Activated naive CD4-positive, alpha-beta T cell treated with anti-CD3 and anti-CD28 coated beads, Interleukin-2, amount 10 ng/mL, durations not matched to agents 7 days and 5 days (primary cell): ENCODE measurements around the gene COL26A1.

Source experiments
- CTCF ChIA-PET: fragments of 350-600 bp; sonication (Branson Sonifier 250); formaldehyde crosslinking; loops from one replicate; lab custom pipeline; 2021; ENCODE audit warnings: antibody characterized with exemption; lab: Charles Lee
- DNase-seq: peaks from one replicate; pipeline ENCODE4 v3.0.0-alpha.2; 2020
- H3K27ac Mint-ChIP-seq: one replicate; pipeline ENCODE4 v1.8.0; 2021; ENCODE audit warnings: mild to moderate bottlenecking, moderate library complexity, mixed read lengths
- H3K27me3 Mint-ChIP-seq: one replicate; pipeline ENCODE4 v1.8.0; 2021; ENCODE audit warnings: mild to moderate bottlenecking, mixed read lengths
- H3K36me3 Mint-ChIP-seq: one replicate; pipeline ENCODE4 v1.8.0; 2021; ENCODE audit warnings: mixed read lengths
- H3K4me1 Mint-ChIP-seq: one replicate; pipeline ENCODE4 v1.8.0; 2021; ENCODE audit warnings: mixed read lengths
- H3K4me3 Mint-ChIP-seq: one replicate; pipeline ENCODE4 v1.8.0; 2021; ENCODE audit warnings: mild to moderate bottlenecking, moderate library complexity, mixed read lengths
- H3K9me3 Mint-ChIP-seq: one replicate; pipeline ENCODE4 v1.8.0; 2021; ENCODE audit warnings: mixed read lengths

Gene COL26A1

DNA sequence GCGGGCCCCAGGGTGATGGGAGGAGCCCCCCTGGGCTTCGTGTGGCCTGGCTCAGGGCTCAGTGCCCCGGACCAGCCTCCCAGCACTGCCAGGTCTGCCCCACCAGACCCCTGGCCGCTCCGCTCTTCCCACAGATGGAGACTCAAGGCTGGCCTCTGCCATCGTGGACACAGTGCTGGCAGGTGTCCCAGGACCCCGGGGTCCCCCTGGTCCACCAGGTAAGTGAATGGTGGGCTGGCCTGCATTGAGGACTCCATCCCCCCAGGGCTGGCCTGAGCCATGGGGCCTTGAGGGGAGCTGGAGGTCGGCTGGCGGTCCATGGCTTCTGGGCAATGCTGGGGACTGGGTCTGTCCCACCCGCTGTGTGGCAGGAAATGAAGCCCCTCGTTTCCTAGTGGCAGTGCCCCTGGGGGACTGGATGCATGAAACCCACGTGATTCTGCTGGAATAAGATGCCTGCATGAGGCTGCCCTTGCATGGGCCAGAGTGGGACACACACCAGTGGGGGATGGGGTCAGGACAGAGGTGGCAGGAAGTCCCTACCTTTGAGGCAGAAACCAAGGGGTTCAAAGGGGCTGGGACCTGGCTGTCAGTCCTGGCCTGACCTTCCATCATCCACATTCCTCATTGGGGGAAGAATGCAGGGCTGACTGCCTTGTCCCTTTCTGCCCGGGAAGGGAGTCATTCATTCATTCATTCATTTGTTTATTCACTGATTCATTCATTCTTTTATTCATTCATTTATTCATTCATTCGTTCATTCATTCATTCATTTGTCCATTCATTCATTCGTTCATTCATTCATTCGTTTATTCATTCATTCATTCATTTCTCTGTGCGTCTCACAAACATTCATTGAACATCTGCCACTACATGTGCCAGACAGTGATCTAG lies 184.6 kb downstream of the COL26A1 start:
- Mint-ChIP-seq H3K4me1 (no peaks in the 10 kb centered on the region), H3K9me3 (no peaks in the 10 kb centered on the region), H3K27ac (no peak overlapping the region), H3K27me3 (peaks cover 4% of the 10 kb centered on the region), H3K4me3 (no peak overlapping the region), H3K36me3 (no peaks in the 10 kb centered on the region)
- CTCF ChIA-PET, result no interaction called here
- no peak for DNase-seq

DNA sequence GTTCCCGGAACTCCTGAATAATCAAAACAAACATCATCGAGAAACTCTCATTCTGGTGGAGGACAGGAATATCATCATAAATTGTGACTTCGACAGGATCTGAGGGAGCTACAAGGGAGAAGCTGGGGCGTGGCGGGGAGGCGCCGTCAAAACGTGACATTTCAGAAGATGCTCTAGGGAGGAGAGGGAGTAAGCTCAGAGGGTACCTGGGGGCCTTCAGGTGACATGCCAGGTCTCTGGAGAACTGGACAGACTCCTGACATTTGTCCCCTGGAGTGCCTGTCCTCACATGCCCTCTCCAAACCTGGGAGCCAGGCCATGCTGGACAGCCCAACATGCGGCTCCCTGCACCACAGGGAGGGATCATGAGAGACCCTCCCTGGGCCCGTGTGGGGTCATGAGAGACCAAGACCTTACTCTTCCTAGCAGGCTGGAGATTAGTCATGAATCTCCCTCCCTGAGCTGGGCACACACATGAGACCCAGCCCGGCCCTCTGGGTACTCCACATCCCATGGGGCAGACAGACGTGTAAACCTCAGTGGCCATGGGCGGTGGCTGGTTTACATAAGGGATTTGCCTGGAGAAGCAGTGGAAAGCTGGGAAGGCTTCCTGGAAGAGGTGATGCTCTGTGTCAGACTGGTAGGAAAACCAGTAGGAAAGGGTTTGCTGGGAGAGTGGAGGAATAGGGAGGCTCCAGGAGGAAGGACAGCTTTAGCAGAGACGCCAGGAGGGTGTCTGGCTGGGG lies 185.4 kb downstream of the COL26A1 start:
- Mint-ChIP-seq H3K27me3 (no peaks in the 10 kb centered on the region), H3K9me3 (no peaks in the 10 kb centered on the region), H3K27ac (no peak overlapping the region), H3K4me3 (no peak overlapping the region), H3K36me3 (no peaks in the 10 kb centered on the region), H3K4me1 (no peaks in the 10 kb centered on the region)
- DNase-seq, result peak; percentile 5
- CTCF ChIA-PET, result no interaction called here

DNA sequence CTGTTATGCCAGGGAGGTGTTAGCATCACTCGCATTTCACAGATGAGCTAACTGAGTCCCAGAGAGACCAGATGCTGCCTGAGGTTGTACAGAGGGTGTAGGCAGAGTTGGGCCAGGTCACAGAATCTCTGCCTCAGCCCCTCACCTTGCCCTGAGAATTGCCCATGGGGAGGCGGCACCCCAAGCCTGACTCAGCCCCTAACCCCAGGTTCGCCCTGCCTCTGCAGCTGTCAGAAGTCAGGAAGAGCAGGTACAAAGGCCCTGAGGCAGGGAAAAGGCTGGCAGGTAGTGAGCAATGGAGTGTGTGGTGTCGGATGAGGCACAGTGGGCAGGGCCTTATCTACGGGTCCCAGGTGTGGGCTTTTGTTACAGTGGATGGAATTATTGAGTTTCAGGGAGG lies 187.1 kb downstream of the COL26A1 start:
- peak; percentile 5 for DNase-seq
- Mint-ChIP-seq H3K27me3 (peaks cover 4% of the 10 kb centered on the region), H3K36me3 (no peaks in the 10 kb centered on the region), H3K27ac (no peak overlapping the region), H3K9me3 (no peaks in the 10 kb centered on the region), H3K4me3 (no peak overlapping the region), H3K4me1 (no peaks in the 10 kb centered on the region)
- CTCF ChIA-PET, result no interaction called here

DNA sequence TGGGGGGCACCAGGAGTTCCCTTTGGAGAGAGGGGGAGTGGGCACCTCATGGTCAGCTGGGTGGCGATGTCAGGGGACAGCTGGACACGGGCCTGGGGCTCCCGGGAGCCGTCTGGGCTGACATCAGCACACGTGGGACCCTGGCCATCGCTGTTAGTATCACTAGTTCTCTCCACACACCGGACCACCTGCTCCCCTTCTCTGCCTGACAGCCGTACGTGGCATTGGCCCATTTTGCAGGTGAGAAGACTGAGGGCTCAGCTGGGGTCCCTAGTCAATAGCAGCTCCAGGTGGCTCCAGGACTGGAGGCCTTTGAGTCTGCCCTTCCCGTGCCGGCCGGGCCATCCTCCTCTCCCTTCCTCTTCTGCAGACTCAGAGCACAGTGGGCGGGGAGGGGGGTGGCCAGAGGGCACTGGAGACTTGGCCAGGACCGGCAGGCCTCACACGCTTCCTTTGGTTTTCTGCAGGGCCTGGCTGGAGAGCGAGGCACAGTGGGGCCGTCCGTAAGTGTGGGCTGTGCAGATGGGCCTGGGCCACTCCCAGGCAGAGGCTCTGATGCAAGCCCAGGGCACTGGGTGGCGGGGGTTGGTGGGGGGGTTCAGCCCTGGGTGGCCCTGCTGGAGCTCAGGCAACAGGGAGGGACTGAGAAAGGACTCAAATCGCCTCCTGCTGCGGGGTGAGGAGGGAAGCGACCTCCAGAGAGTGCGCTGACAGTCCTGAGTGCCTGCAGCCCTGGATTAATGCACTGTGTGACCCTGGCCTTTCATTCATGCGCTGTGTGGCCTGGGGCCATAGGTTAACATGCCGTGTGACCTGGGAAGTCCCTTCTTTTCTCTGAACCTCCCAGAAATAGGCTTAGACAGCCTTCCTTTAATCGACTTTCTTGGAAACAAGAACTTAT lies 188.2 kb downstream of the COL26A1 start:
- H3K4me3 Mint-ChIP-seq, result no peak overlapping the region
- H3K27me3 Mint-ChIP-seq, result peaks cover 4% of the 10 kb centered on the region
- CTCF ChIA-PET, result interaction anchor here (1.9 kb wide), 1 partner anchor 8 kb away, joined by 4 read pairs; no protein-coding TSS in a partner anchor
- H3K36me3 Mint-ChIP-seq, result no peaks in the 10 kb centered on the region
- no peaks in the 10 kb centered on the region for H3K9me3 Mint-ChIP-seq
- no peaks in the 10 kb centered on the region for H3K4me1 Mint-ChIP-seq
- no peak overlapping the region for H3K27ac Mint-ChIP-seq
- DNase-seq, result peak; percentile 11

DNA sequence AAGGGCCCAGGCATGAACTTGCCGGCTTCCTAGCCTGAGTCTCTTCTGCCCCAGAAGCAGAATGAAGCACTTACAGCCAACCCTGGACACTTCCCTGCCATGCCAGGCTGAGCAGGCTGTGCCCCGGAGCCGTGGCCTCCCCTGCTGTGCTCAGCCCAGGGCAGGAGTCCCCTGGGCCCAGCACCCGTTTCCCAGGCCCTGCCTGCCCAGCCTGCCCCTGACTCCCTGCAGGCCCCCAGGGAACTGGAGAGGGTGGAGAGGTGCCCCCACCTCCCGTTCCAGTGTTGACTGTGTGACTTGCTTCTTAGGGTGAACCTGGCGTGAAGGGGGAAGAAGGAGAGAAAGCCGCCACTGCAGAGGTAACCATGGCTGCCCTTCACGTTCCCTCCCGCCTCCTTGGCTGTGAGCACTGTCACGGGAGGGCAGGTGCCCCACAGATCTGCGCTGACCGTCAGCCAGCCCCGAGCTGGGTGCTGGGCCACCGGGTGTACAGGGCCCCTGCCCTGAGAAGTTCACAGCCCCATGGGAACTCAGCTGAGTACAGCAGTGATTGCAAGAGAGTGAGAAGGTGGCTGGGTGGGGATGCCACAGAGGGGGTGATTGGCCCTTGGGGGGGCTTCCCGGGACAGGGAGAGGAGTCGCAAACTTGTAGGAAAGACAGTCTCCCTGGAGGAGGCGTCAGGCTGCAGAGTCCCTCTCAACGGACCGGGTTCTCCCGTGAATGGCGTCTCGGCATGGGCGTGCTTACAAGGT lies 190.5 kb downstream of the COL26A1 start:
- Mint-ChIP-seq H3K36me3 (no peaks in the 10 kb centered on the region), H3K4me3 (no peak overlapping the region), H3K4me1 (no peaks in the 10 kb centered on the region), H3K27ac (no peak overlapping the region), H3K27me3 (peaks cover 4% of the 10 kb centered on the region), H3K9me3 (no peaks in the 10 kb centered on the region)
- DNase-seq, result peak; percentile 6
- CTCF ChIA-PET, result interaction anchor here (2.9 kb wide), 1 partner anchor 10 kb away, joined by 10 read pairs; no protein-coding TSS in a partner anchor

DNA sequence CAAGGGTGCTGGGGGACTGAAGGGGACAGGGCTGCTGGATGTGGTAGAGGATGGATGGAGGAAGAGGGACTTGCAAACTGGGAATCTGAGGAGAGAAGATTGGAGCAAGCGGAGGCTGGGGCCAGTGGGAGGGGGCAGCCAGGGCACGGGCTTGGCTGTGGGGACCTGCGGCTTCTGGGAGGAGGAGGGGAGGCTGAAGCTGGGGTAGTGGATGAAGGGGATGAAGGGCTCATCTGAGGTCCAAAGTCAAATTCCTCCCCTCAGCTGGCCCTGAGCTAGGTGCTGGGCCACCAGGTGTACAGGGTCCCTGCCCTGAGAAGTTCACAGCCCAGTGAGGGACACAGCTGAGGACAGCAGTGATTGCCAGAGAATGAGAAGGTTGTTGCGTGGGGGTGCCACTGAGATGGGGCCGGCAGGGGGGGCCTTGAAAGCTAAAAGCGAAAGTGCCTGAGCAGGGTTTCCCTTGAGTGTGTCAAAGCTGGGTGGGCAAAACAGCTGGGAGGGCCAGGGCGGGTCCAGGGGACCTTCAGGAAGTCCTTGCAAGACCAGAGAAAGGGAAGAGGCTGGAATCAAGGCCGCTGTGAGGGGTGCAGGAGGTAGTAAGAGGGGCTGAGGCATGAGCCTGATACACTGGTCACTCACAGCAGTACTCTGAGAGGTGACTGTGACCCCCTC lies 191.2 kb downstream of the COL26A1 start:
- Mint-ChIP-seq H3K27ac (no peak overlapping the region), H3K4me3 (no peak overlapping the region), H3K9me3 (no peaks in the 10 kb centered on the region), H3K4me1 (no peaks in the 10 kb centered on the region), H3K27me3 (peaks cover 4% of the 10 kb centered on the region), H3K36me3 (no peaks in the 10 kb centered on the region)
- CTCF ChIA-PET, result interaction anchor here (0.6 to 2.9 kb wide), 2 partner anchors 11 to 166 kb away, joined by 3 to 10 read pairs; no protein-coding TSS in a partner anchor
- DNase-seq, result peak; percentile 5

DNA sequence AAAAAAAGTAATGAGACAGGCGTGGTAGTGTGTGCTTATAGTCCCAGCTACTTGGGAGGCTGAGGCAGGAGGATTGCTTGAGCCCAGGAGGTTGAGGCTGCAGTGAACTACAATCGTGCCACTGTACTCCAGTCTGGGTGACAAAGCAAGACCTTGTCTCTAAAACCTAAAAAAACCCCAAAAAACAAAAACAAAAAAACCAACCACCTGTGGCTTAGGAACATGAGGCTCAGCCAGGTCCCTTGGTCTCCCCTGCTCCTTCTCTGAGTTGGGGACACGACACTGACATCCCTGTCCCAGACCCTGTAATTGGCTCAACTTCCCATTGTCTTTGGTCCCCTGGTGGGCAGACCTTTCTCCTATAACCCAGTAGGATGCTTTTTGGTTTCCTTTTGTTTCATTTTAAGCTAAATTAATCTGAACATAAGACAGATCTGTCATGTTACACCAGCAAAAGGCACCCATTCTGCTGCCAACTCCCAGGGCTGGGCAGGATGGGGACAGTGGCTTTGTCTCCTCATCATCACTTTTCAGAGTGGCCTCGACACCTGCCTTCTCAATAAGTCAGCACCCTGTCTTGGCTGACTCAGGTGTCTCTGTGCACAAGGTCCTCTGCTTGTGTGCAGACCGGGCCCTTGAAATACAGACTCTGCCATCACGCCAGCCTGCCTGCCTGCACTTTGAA lies 192.1 kb downstream of the COL26A1 start:
- Mint-ChIP-seq H3K4me1 (no peaks in the 10 kb centered on the region), H3K27ac (no peak overlapping the region), H3K9me3 (no peaks in the 10 kb centered on the region), H3K4me3 (no peak overlapping the region), H3K27me3 (peaks cover 4% of the 10 kb centered on the region), H3K36me3 (no peaks in the 10 kb centered on the region)
- CTCF ChIA-PET, result interaction anchor here (0.6 to 2.9 kb wide), 2 partner anchors 11 to 166 kb away, joined by 3 to 10 read pairs; no protein-coding TSS in a partner anchor
- DNase-seq, result peak; percentile 18

DNA sequence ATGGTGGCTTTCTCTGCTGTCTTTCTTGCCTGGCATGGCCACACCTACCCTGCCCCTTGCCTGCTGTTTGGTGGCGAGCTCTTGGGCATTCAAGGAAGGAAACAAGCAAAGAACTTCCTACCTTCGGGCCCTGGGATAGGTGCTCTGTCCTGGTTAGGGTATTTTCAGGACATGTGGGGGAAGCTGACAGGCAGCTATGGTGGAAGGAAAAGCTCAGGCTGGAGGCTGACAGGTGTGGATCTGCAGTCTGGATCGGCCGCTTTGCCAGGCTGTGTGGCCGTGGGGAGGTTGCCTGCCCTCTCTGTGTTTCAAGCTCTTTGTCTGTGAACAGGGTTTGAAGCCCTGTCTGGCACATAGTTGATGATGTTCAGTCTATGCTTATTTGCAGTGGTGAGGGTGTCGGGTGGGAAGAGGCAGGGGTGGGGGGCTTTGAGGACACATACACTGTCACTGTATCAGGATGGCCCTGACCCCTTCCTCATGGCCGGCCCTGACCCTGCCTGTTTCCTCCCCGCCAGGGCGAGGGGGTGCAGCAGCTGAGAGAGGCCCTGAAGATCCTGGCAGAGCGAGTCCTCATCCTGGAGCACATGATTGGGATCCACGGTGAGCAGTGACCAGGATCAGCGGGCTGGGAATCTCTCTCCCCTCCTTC lies 192.7 kb downstream of the COL26A1 start:
- H3K9me3 Mint-ChIP-seq, result no peaks in the 10 kb centered on the region
- H3K4me1 Mint-ChIP-seq, result no peaks in the 10 kb centered on the region
- peaks cover 4% of the 10 kb centered on the region for H3K27me3 Mint-ChIP-seq
- no peak for DNase-seq
- no peak overlapping the region for H3K27ac Mint-ChIP-seq
- H3K4me3 Mint-ChIP-seq, result no peak overlapping the region
- no peaks in the 10 kb centered on the region for H3K36me3 Mint-ChIP-seq
- CTCF ChIA-PET, result interaction anchor here (2.9 kb wide), 1 partner anchor 12 kb away, joined by 10 read pairs; no protein-coding TSS in a partner anchor

DNA sequence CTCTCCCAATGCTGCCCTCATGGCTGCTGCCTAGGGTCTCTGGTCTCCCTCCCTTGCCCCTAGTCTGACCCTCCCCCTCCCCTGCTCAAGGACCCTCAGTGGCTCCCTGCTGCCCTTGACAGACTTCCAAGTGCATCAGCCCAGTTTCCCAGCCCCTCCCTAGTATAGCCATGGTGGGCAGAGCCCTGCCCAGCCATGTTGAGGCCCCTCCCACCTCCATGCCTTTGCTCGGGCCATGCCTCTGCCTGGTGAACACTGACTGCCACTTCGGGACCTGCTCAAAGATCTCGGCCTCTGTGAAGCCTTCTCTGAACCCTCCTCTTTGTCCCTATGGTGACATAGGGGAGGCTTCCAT lies 193.2 kb downstream of the COL26A1 start:
- no peaks in the 10 kb centered on the region for H3K36me3 Mint-ChIP-seq
- H3K27me3 Mint-ChIP-seq, result peaks cover 4% of the 10 kb centered on the region
- H3K4me1 Mint-ChIP-seq, result no peaks in the 10 kb centered on the region
- no peak overlapping the region for H3K4me3 Mint-ChIP-seq
- CTCF ChIA-PET, result interaction anchor here (2.9 kb wide), 1 partner anchor 13 kb away, joined by 10 read pairs; no protein-coding TSS in a partner anchor
- H3K27ac Mint-ChIP-seq, result no peak overlapping the region
- no peak for DNase-seq
- no peaks in the 10 kb centered on the region for H3K9me3 Mint-ChIP-seq

DNA sequence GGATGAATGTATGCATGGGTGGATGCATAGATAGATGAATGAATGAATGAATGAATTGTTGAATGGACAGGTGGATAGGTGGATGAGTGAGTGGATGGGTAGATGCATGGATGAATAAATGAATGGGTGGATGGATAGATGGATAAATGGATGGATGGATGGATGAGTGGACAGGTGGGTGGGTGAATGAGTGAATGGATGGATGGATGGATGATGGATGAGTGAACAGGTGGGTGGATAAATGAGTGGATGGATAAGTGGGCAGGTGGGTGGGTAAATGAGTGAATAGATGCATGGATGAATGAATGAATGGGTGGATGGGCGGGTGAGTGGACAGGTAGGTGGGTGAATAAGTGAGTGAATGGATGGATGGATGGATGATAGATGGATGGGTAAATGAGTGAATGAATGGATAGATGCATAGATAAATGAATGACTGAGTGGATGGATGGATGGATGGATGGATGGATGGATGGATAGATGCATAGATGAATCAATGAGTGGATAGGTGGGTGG lies 193.8 kb downstream of the COL26A1 start:
- no peaks in the 10 kb centered on the region for H3K4me1 Mint-ChIP-seq
- H3K36me3 Mint-ChIP-seq, result no peaks in the 10 kb centered on the region
- no peak overlapping the region for H3K4me3 Mint-ChIP-seq
- no peak for DNase-seq
- no peaks in the 10 kb centered on the region for H3K9me3 Mint-ChIP-seq
- H3K27ac Mint-ChIP-seq, result no peak overlapping the region
- CTCF ChIA-PET, result no interaction called here
- peaks cover 4% of the 10 kb centered on the region for H3K27me3 Mint-ChIP-seq

DNA sequence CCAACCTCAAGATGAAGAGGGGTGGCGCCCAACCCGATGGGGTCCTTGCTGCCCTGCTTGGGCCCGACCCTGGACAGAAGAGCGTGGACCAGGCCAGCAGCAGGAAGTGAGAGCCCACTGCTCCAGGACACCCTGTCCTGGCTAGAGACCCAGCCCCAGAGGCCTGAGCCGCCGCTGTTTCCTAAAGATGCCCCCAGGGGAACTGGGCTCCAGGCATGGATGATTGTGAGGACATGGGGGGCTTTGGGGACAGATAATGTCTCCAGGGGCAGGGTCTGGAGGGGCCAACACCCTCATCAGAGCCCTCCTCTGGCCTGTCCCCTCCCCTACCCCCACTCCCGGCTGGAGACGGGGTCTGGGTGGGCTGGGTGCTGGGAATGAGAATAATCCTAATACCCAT lies 194.7 kb downstream of the COL26A1 start:
- Mint-ChIP-seq H3K4me1 (no peaks in the 10 kb centered on the region), H3K27ac (no peak overlapping the region), H3K27me3 (peaks cover 4% of the 10 kb centered on the region), H3K36me3 (no peaks in the 10 kb centered on the region), H3K4me3 (no peak overlapping the region), H3K9me3 (no peaks in the 10 kb centered on the region)
- CTCF ChIA-PET, result no interaction called here
- no peak for DNase-seq
